Left ventricle myocardium inferior (tissue), 1 donor: ENCODE measurements around the gene CEP85L. TPM values are rescaled to one million over a fixed set of nuclear protein-coding genes. Genes with fewer than 3 reads are reported as not detected.

Experiments
- DNase-seq: peaks from one replicate; pipeline ENCODE4 v3.0.0-alpha.2; 2020
- H3K27ac ChIP-seq: fragments of 200-600 bp; replicated peaks from 2 replicates; pipeline ENCODE4 v1.8.0; 2021
- H3K27me3 ChIP-seq: fragments of 200-600 bp; 2 replicates; pipeline ENCODE4 v1.8.0; 2021; ENCODE audit warnings: low read depth
- H3K36me3 ChIP-seq: fragments of 200-600 bp; 2 replicates; pipeline ENCODE4 v1.8.0; 2021
- H3K4me1 ChIP-seq: fragments of 200-600 bp; 2 replicates; pipeline ENCODE4 v1.8.0; 2021
- H3K4me3 ChIP-seq: fragments of 200-600 bp; 2 replicates; pipeline ENCODE4 v1.8.0; 2021; ENCODE audit warnings: mild to moderate bottlenecking, moderate library complexity
- H3K9me3 ChIP-seq: fragments of 200-600 bp; replicated peaks from 2 replicates; pipeline ENCODE4 v1.8.0; 2021
- intact Hi-C: fragments of 100-400 bp; cut with micrococcal nuclease; formaldehyde crosslinking; loops from one replicate; pipeline ENCODE4 v1.11.0; 2022
- total RNA-seq: library from RNA; stranded (reverse); fragmentation: NEBNext Ultra II Directional; extraction: Animal tissue kit (Norgen Biotek cat#: 25700); gene quantifications from one replicate; pipeline ENCODE4 v1.2.1, GENCODE V29; 2021
- TF ChIP-seq, protein P1 (sequence below): fragments of 200-600 bp; IDR thresholded peaks from 2 replicates; pipeline ENCODE4 v1.8.0; 2021; ENCODE audit warnings: antibody characterized with exemption, mild to moderate bottlenecking, borderline replicate concordance
- donor health status: DM: no; HTN: yes; CAD: no; lungs with severe emphysema.

The CEP85L gene
- total RNA-seq, 1 donor from 2014 or later = 11.5 TPM

GRCh38 chr6:118630923-118631322, 20.5 kb downstream of the CEP85L start:
- TF ChIP-seq, protein P1, sequence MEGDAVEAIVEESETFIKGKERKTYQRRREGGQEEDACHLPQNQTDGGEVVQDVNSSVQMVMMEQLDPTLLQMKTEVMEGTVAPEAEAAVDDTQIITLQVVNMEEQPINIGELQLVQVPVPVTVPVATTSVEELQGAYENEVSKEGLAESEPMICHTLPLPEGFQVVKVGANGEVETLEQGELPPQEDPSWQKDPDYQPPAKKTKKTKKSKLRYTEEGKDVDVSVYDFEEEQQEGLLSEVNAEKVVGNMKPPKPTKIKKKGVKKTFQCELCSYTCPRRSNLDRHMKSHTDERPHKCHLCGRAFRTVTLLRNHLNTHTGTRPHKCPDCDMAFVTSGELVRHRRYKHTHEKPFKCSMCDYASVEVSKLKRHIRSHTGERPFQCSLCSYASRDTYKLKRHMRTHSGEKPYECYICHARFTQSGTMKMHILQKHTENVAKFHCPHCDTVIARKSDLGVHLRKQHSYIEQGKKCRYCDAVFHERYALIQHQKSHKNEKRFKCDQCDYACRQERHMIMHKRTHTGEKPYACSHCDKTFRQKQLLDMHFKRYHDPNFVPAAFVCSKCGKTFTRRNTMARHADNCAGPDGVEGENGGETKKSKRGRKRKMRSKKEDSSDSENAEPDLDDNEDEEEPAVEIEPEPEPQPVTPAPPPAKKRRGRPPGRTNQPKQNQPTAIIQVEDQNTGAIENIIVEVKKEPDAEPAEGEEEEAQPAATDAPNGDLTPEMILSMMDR = no peak
- DNase-seq = no peak
- Histone ChIP-seq H3K27me3 (no peaks in the 10 kb centered on the region), H3K9me3 (peaks cover 12% of the 10 kb centered on the region), H3K4me1 (peaks cover 10% of the 10 kb centered on the region), H3K36me3 (peaks cover 5% of the 10 kb centered on the region), H3K27ac (no peak overlapping the region), H3K4me3 (no peak overlapping the region)
- intact Hi-C loops = no loop called here

DNA sequence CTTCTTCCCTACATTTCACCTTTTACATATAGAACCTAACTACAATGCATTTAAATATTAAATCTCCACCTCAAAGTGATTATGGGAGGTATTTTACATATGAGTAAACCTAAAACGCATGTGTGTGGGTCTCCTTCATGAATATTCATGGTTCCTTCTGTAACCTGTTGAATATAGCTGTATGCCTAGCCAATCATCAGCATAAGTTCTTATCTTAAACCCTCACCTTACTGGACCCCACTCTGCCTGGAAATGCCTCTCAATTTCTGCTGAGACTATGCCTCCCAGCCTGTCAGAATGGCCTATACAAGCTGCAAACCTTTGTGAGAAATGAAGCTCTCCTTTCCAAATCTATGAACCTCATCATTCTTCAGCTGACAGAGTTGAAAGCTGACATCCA, 21.3 kb downstream of the CEP85L start:
- Histone ChIP-seq H3K4me1 (peaks cover 10% of the 10 kb centered on the region), H3K27me3 (no peaks in the 10 kb centered on the region), H3K9me3 (peaks cover 18% of the 10 kb centered on the region), H3K27ac (no peak overlapping the region), H3K36me3 (peaks cover 5% of the 10 kb centered on the region), H3K4me3 (no peak overlapping the region)
- DNase-seq = no peak
- intact Hi-C loops = no loop called here
- TF ChIP-seq, protein P1 = no peak

- DNase-seq = no peak
- Histone ChIP-seq H3K36me3 (peaks cover 5% of the 10 kb centered on the region), H3K4me1 (peaks cover 4% of the 10 kb centered on the region), H3K4me3 (no peak overlapping the region), H3K27ac (no peak overlapping the region), H3K9me3 (peaks cover 18% of the 10 kb centered on the region), H3K27me3 (no peaks in the 10 kb centered on the region)
- intact Hi-C loops = no loop called here
- TF ChIP-seq, protein P1 = no peak
These were observed 23.7 kb downstream of the CEP85L start for GRCh38 chr6:118627724-118628123.

DNA sequence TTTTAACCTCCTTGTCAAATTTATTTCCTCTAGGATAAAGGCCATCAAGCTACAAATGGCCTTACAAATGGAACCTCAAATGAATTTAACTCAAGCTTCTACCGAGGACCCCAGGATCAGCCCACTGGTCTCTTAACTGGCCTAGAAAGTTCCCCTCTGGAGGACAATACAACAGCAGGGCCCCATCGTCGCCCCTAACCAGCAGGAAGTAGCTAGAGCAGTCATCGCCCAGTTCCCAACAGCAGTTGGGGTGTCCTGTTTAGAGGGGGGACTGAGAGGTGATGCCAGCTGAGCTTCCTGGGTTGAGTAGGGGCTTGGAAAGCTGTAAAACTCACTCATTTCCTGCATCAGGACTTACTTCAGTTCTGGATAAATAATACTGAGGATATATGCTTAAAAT, 25.6 kb downstream of the CEP85L start:
- no peak for DNase-seq
- H3K4me3 ChIP-seq = no peak overlapping the region
- H3K9me3 ChIP-seq = peaks cover 18% of the 10 kb centered on the region
- peaks cover 22% of the 10 kb centered on the region for H3K4me1 ChIP-seq
- intact Hi-C loops = no loop called here
- H3K36me3 ChIP-seq = no peaks in the 10 kb centered on the region
- H3K27me3 ChIP-seq = no peaks in the 10 kb centered on the region
- TF ChIP-seq, protein P1 = no peak
- no peak overlapping the region for H3K27ac ChIP-seq

- Histone ChIP-seq H3K4me3 (no peak overlapping the region), H3K36me3 (no peaks in the 10 kb centered on the region), H3K27ac (peak overlapping the region; percentile 42), H3K4me1 (peaks cover 37% of the 10 kb centered on the region), H3K27me3 (no peaks in the 10 kb centered on the region), H3K9me3 (peaks cover 10% of the 10 kb centered on the region)
- intact Hi-C loops = no loop called here
- TF ChIP-seq, protein P1 = no peak
- no peak for DNase-seq
These were observed 29.5 kb downstream of the CEP85L start for GRCh38 chr6:118621799-118622470.
